PC-9 (cell line): Measurements from ENCODE around the gene HOXB13. TPM values are rescaled to one million over a fixed set of nuclear protein-coding genes. Genes with fewer than 3 reads are reported as not detected.

ENCODE experiments used
- BruUV-seq: library from RNA; stranded (reverse); fragments of 400-500 nt; replicated peaks from 2 replicates; lab custom pipeline; 2021; lab: Mats Ljungman, UMichigan
- CTCF ChIA-PET: fragments of 300-600 bp; sonication (Branson Sonifier 250); formaldehyde crosslinking; loops from one replicate; lab custom pipeline; 2022; ENCODE audit warnings: antibody characterized with exemption; lab: Charles Lee
- POLR2A ChIA-PET: fragments of 300-600 bp; sonication (Branson Sonifier 250); formaldehyde crosslinking; loops from one replicate; lab custom pipeline; 2022; ENCODE audit warnings: antibody characterized with exemption; ENCODE audit not compliant: unreplicated experiment; lab: Charles Lee
- DNase-seq, 2 experiments: peaks; one replicate each; pipeline versions ENCODE4 v3.0.0 to v3.0.0-alpha.2; 2015 to 2022; ENCODE audit warnings: mixed read lengths in 1 of 2
- H2AFZ ChIP-seq: fragments of 200-600 bp; sonication (generic); 2 replicates; pipeline ENCODE4 v1.8.1; 2017; ENCODE audit warnings: antibody characterized with exemption
- H3F3A ChIP-seq: fragments of 200-600 bp; sonication (generic); 2 replicates; pipeline ENCODE4 v1.8.1; 2017; ENCODE audit warnings: antibody characterized with exemption, mild to moderate bottlenecking, low read depth; ENCODE audit not compliant: insufficient read depth
- H3K27ac ChIP-seq: fragments of 200-600 bp; sonication (generic); 2 replicates; pipeline ENCODE4 v1.6.1; 2016; ENCODE audit warnings: mixed run types
- H3K27me3 ChIP-seq: fragments of 200-600 bp; sonication (generic); 2 replicates; pipeline ENCODE4 v1.6.1; 2016; ENCODE audit warnings: low read depth, mixed run types; ENCODE audit not compliant: insufficient read depth
- H3K36me3 ChIP-seq: fragments of 200-600 bp; sonication (generic); 2 replicates; pipeline ENCODE4 v1.6.1; 2016; ENCODE audit warnings: low read depth, mixed run types
- H3K4me1 ChIP-seq: fragments of 200-600 bp; sonication (generic); replicated peaks from 2 replicates; pipeline ENCODE4 v1.6.1; 2016; ENCODE audit warnings: mixed run types; ENCODE audit not compliant: insufficient read depth
- H3K4me2 ChIP-seq: fragments of 200-600 bp; sonication (generic); 2 replicates; pipeline ENCODE4 v1.6.1; 2017; ENCODE audit warnings: mixed run types
- H3K4me3 ChIP-seq: fragments of 200-600 bp; sonication (generic); 2 replicates; pipeline ENCODE4 v1.6.1; 2016; ENCODE audit warnings: mixed run types
- H3K79me2 ChIP-seq: fragments of 200-600 bp; sonication (generic); 2 replicates; pipeline ENCODE4 v1.6.1; 2017; ENCODE audit warnings: low read depth, mixed run types
- H3K9me2 ChIP-seq: fragments of 200-600 bp; sonication (generic); 2 replicates; pipeline ENCODE4 v1.8.1; 2017; ENCODE audit warnings: mild to moderate bottlenecking; ENCODE audit not compliant: insufficient read depth
- H3K9me3 ChIP-seq: fragments of 200-600 bp; sonication (generic); 2 replicates; pipeline ENCODE4 v1.8.1; 2016; ENCODE audit warnings: low read depth; ENCODE audit not compliant: insufficient read depth
- H4K20me1 ChIP-seq: fragments of 200-600 bp; sonication (generic); 2 replicates; pipeline ENCODE4 v1.8.1; 2017; ENCODE audit not compliant: insufficient read depth
- EZH2 ChIP-seq: fragments of 200-600 bp; sonication (generic); IDR thresholded peaks from 2 replicates; pipeline ENCODE4 v1.8.0; 2017; ENCODE audit warnings: antibody characterized with exemption, low read depth
- intact Hi-C: fragments of 100-400 bp; cut with micrococcal nuclease; formaldehyde crosslinking; loops from one replicate; pipeline ENCODE4 v1.10.0; 2022; ENCODE audit not compliant: unreplicated experiment
- total RNA-seq: library from RNA; stranded (reverse); gene quantifications from 2 replicates; pipeline ENCODE4 v1.2.3, GENCODE V29; 2021
- TF ChIP-seq, protein P1 (sequence below): fragments of 200-600 bp; sonication (generic); conservative IDR thresholded peaks from 2 replicates; pipeline ENCODE4 v1.6.1; 2017; ENCODE audit warnings: mixed run types, antibody characterized with exemption, mild to moderate bottlenecking, moderate library complexity

The HOXB13 gene
- total RNA-seq, 1 experiment from 2014 or later = not detected

DNA sequence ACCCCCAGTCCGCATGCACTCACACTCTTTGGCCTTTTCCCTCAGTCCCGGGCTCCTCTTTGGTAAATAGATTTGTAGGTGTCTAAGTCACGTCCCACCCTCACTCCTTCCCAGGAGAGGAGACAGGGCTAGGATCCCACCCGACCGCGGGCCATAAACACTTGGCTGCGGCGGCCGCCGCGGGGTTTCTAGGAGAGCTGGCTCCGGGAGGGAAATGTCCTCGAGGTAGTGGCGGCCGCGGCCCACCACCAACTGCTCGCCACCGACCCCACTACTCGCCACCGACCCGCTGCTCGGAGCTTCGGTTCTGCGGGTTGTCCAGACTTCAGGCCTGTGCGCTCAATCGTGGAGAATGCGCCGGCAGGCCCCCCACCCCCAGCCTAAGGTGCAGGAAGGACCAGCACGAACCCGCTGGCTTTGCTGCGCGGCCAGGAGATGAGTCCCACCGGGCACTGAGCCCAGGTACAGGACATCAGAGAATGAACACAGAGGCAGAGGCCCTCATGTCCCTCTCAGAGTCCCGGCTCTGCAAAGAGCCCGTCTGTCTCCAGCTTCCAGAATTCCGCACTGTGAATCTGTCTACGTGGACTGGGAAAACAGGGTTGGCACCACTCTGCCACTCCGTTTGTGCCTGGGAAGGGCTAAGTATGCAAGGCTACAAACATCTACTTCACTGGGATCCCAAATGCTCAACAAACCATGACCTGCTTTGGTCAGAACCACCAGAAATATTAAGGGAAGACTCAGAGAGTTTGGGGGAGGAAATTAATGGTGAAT, 3.1 kb downstream of the HOXB13 start:
- no peak overlapping the region for H2AFZ ChIP-seq
- no peak for DNase-seq
- no peaks in the 10 kb centered on the region for H3K9me3 ChIP-seq
- no peak overlapping the region for H3K4me3 ChIP-seq
- ChIA-PET POLR2A (no interaction called here), CTCF (interaction anchor here (0.6 to 2.5 kb wide), 5 partner anchors 65 to 1385 kb away, joined by 3 to 17 read pairs (median 6); no protein-coding TSS in a partner anchor)
- H3K36me3 ChIP-seq = no peaks in the 10 kb centered on the region
- no peaks in the 10 kb centered on the region for H3K79me2 ChIP-seq
- peaks cover 82% of the 10 kb centered on the region for H3K27me3 ChIP-seq
- H3K27ac ChIP-seq = no peak overlapping the region
- H3K4me1 ChIP-seq = no peaks in the 10 kb centered on the region
- H3K9me2 ChIP-seq = no peaks in the 10 kb centered on the region
- no TSS peak for BruUV-seq
- H3K4me2 ChIP-seq = no peak overlapping the region
- H3F3A ChIP-seq = no peaks in the 10 kb centered on the region
- no peaks in the 10 kb centered on the region for H4K20me1 ChIP-seq
- TF ChIP-seq, protein P1, sequence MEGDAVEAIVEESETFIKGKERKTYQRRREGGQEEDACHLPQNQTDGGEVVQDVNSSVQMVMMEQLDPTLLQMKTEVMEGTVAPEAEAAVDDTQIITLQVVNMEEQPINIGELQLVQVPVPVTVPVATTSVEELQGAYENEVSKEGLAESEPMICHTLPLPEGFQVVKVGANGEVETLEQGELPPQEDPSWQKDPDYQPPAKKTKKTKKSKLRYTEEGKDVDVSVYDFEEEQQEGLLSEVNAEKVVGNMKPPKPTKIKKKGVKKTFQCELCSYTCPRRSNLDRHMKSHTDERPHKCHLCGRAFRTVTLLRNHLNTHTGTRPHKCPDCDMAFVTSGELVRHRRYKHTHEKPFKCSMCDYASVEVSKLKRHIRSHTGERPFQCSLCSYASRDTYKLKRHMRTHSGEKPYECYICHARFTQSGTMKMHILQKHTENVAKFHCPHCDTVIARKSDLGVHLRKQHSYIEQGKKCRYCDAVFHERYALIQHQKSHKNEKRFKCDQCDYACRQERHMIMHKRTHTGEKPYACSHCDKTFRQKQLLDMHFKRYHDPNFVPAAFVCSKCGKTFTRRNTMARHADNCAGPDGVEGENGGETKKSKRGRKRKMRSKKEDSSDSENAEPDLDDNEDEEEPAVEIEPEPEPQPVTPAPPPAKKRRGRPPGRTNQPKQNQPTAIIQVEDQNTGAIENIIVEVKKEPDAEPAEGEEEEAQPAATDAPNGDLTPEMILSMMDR = no peak
- TF ChIP-seq EZH2 = no peak
- intact Hi-C loops = no loop called here

DNA sequence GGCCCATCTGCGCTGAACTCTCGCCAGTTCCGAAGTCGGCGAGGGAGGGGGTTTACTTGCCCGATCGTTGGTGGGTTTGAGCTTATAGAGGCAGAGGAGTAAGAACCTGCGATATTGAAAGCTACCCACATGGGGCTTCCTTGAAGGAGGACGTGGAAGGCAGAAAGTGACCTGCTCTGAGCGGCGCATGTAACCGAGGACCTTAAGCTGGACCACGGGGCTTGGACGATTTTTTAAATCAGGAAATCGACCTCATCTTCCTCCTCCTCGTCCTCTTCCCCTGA, 3.6 kb downstream of the HOXB13 start:
- peaks cover 77% of the 10 kb centered on the region for H3K27me3 ChIP-seq

DNA sequence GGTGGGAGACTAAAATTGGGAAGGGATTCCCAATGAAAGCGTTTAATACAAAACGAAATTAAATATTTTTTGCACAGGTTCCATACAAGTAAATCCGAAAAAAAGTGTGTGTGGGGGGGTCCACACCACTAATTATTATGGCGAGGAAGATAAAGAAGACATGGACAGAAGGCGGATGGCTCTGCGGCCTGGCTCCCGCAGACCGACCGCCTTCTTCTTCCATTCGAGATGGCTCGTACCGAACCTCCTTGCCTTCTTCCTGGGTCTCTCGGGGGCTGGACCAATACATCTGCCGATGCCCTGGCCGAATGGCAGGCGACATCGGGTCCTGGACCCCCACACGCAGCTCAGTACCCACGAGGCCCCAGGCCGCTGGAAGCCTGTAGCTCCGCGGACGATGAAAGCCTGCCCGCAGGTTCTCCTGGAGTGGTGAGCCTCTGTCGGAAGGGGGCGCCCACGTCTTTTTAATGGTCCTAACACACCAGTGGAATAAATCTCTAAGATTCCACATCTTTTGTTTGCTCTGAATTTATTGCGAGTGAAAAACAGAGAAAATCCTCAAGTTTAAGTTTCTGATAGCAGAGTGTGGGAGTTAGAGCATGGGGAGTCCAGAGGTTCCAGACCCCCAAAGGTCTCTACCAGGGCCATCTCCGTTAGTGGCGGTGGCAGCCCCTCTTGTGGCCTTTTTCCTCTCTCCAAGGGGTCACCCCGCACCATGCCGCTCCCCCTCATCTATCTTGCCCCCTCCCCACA, 4.1 kb downstream of the HOXB13 start:
- peak overlapping the region; percentile 7; the same call in 1 of the 2 replicates for H3K4me2 ChIP-seq
- no peak overlapping the region for H2AFZ ChIP-seq
- ChIA-PET CTCF (interaction anchor here (0.6 to 2.5 kb wide), 8 partner anchors 45 to 1384 kb away, joined by 3 to 17 read pairs (median 4); no protein-coding TSS in a partner anchor), POLR2A (no interaction called here)
- H3F3A ChIP-seq = no peaks in the 10 kb centered on the region
- peak; percentile 50 to 63 for DNase-seq
- intact Hi-C loops = loop anchor here (1.0 kb wide), 3 partner anchors 67 to 308 kb away; no protein-coding TSS in a partner anchor
- no peaks in the 10 kb centered on the region for H3K79me2 ChIP-seq
- TF ChIP-seq EZH2 = no peak
- TF ChIP-seq, protein P1 = peak; percentile 89
- H3K4me1 ChIP-seq = no peaks in the 10 kb centered on the region
- no peak overlapping the region for H3K4me3 ChIP-seq
- no TSS peak for BruUV-seq
- H3K9me3 ChIP-seq = no peaks in the 10 kb centered on the region
- H3K36me3 ChIP-seq = no peaks in the 10 kb centered on the region
- H3K27ac ChIP-seq = no peak overlapping the region
- H3K9me2 ChIP-seq = no peaks in the 10 kb centered on the region
- no peaks in the 10 kb centered on the region for H4K20me1 ChIP-seq
- H3K27me3 ChIP-seq = peaks cover 72% of the 10 kb centered on the region

More for the DNA sequence above, 3.6 kb downstream of the HOXB13 start:
- no peak for TF ChIP-seq EZH2
- TF ChIP-seq, protein P1 = no peak
- no peak overlapping the region for H2AFZ ChIP-seq
- ChIA-PET POLR2A (no interaction called here), CTCF (interaction anchor here (0.6 to 2.5 kb wide), 6 partner anchors 46 to 1385 kb away, joined by 3 to 17 read pairs (median 4); no protein-coding TSS in a partner anchor)
- no TSS peak for BruUV-seq
- H4K20me1 ChIP-seq = no peaks in the 10 kb centered on the region
- no peaks in the 10 kb centered on the region for H3K36me3 ChIP-seq
- peak overlapping the region; percentile 7; the same call in 1 of the 2 replicates for H3K4me2 ChIP-seq
- intact Hi-C loops = no loop called here
- H3K4me1 ChIP-seq = no peaks in the 10 kb centered on the region
- DNase-seq = no peak
- H3K79me2 ChIP-seq = no peaks in the 10 kb centered on the region
- H3F3A ChIP-seq = no peaks in the 10 kb centered on the region
- no peaks in the 10 kb centered on the region for H3K9me3 ChIP-seq
- H3K9me2 ChIP-seq = no peaks in the 10 kb centered on the region
- H3K27ac ChIP-seq = no peak overlapping the region
- H3K4me3 ChIP-seq = no peak overlapping the region
